Panc1 (cell line): Measurements from ENCODE around the gene SRXN1. TPM values are rescaled to one million over a fixed set of nuclear protein-coding genes. Genes with fewer than 3 reads are reported as not detected.

Experiments
- ATAC-seq: fragments of 200-7000 bp; cut with Tn5 transposase; 2 replicates; pipeline ENCODE4 v1.9.1; 2020; ENCODE audit warnings: mild to moderate bottlenecking, moderate library complexity
- BruUV-seq: library from RNA; stranded (reverse); fragments of 400-500 nt; replicated peaks from 2 replicates; lab custom pipeline; 2021; lab: Mats Ljungman, UMichigan
- CTCF ChIA-PET: fragments of 300-600 bp; sonication (Branson Sonifier 250); formaldehyde crosslinking; loops from one replicate; lab custom pipeline; 2022; ENCODE audit warnings: antibody characterized with exemption; lab: Charles Lee
- POLR2A ChIA-PET: fragments of 300-600 bp; sonication (Branson Sonifier 250); formaldehyde crosslinking; loops from one replicate; lab custom pipeline; 2022; ENCODE audit warnings: antibody characterized with exemption; lab: Charles Lee
- DNase-seq: peaks from one replicate; pipeline ENCODE4 v3.0.0-alpha.2; 2010; ENCODE audit warnings: low read depth, low spot score
- H3K27ac ChIP-seq: 2 replicates; pipeline ENCODE4 v1.5.1; 2011; ENCODE audit warnings: mild to moderate bottlenecking, low read length, inconsistent platforms
- H3K27me3 ChIP-seq: fragments of 200-500 bp; sonication (Bioruptor generic); 2 replicates; pipeline ENCODE4 v1.6.0; 2014; ENCODE audit warnings: low read length, inconsistent platforms; ENCODE audit not compliant: control insufficient read depth, insufficient read depth
- H3K36me3 ChIP-seq: fragments of 200-500 bp; sonication (Bioruptor generic); 2 replicates; pipeline ENCODE4 v1.5.1; 2014; ENCODE audit warnings: inconsistent platforms, mild to moderate bottlenecking, low read length, moderate library complexity; ENCODE audit not compliant: control insufficient read depth, insufficient read depth
- H3K4me1 ChIP-seq: 2 replicates; pipeline ENCODE4 v1.5.1; 2011; ENCODE audit warnings: inconsistent platforms, mild to moderate bottlenecking, low read length, moderate library complexity; ENCODE audit not compliant: control insufficient read depth, insufficient read depth
- H3K4me3 ChIP-seq, 2 experiments: 2 replicates each; pipeline ENCODE4 v1.5.1; 2011 to 2012; ENCODE audit warnings: low read depth in 2 of 2, low read length in 2 of 2, mild to moderate bottlenecking in 2 of 2, inconsistent platforms in 1 of 2, moderate library complexity in 1 of 2
- H3K9me3 ChIP-seq: fragments of 200-500 bp; sonication (Bioruptor generic); 2 replicates; pipeline ENCODE4 v1.5.1; 2014; ENCODE audit warnings: low read depth, mild to moderate bottlenecking, inconsistent platforms, low read length, moderate library complexity; ENCODE audit not compliant: control insufficient read depth, insufficient read depth
- POLR2AphosphoS5 ChIP-seq: IDR thresholded peaks from 2 replicates; pipeline ENCODE4 v1.6.1; 2012; ENCODE audit warnings: mild to moderate bottlenecking, low read depth, low read length, moderate library complexity
- SIN3A ChIP-seq: IDR thresholded peaks from 2 replicates; pipeline ENCODE4 v1.6.1; 2012; ENCODE audit warnings: low read depth, mild to moderate bottlenecking, low read length, moderate library complexity, borderline replicate concordance; ENCODE audit not compliant: insufficient read depth
- TCF7L2 ChIP-seq: IDR thresholded peaks from 2 replicates; pipeline ENCODE4 v1.6.1; 2011; ENCODE audit warnings: mild to moderate bottlenecking, low read depth, low read length, inconsistent platforms
- in situ Hi-C: cut with HindIII; loops from 2 replicates; pipeline ENCODE4 v1.10.0; 2016; ENCODE audit warnings: low sequenced_read_pairs, low pct_unique_long_range_greater_than_20kb
- intact Hi-C: fragments of 100-400 bp; cut with micrococcal nuclease; formaldehyde crosslinking; loops from one replicate; pipeline ENCODE4 v1.10.0; 2022; ENCODE audit not compliant: unreplicated experiment
- total RNA-seq: library from RNA; stranded (reverse); gene quantifications from one replicate; pipeline ENCODE4 v1.2.1, GENCODE V29; 2021; ENCODE audit not compliant: unreplicated experiment
- TF ChIP-seq, protein P1 (sequence below): fragments of 450-650 bp; IDR thresholded peaks from 2 replicates; pipeline ENCODE4 v1.5.1; 2017; ENCODE audit warnings: mild to moderate bottlenecking
- TF ChIP-seq, protein P2 (sequence below), 2 experiments: IDR thresholded peaks; 2 replicates each; pipeline ENCODE4 v1.6.1; 2011 to 2012; ENCODE audit warnings: low read depth in 2 of 2, control low read depth in 1 of 2, low read length in 1 of 2, mild to moderate bottlenecking in 1 of 2, moderate library complexity in 1 of 2; ENCODE audit not compliant: insufficient read depth in 1 of 2

The SRXN1 gene
- total RNA-seq, 1 experiment from 2014 or later = 34.5 TPM

DNA sequence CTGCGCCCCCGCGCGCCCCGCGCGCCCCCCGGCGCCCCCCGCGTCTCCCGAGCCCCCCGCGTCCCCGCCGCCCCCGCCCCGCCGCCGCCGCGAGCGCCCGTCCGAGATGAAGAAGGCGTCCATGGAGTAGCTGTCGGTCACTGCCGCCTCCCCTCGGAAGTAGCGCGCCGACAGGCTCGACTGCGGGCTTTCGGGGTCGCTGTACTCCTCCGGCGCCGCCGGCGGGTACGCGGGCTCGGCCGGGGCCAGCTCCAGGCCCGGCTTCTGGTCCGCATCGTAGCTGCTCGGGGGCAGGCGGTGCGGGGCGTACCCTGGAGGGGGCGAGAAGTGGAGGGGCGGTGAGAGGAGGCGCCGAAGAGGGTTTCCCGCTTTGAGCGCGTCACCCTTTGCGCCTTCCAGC lies 11.2 kb upstream of the SRXN1 start:
- no TSS peak for BruUV-seq
- H3K27me3 ChIP-seq = peaks cover 3% of the 10 kb centered on the region; the same call in 1 of the 2 replicates
- H3K4me1 ChIP-seq = no peaks in the 10 kb centered on the region
- ChIA-PET CTCF (no interaction called here), POLR2A (no interaction called here)
- intact Hi-C loops (no loop called here), in situ Hi-C loops (no loop called here)
- no peaks in the 10 kb centered on the region for H3K9me3 ChIP-seq
- DNase-seq = no peak
- H3K4me3 ChIP-seq = no peak overlapping the region
- H3K27ac ChIP-seq = no peak overlapping the region
- H3K36me3 ChIP-seq = no peaks in the 10 kb centered on the region
- no peak for TF ChIP-seq SIN3A
- no peak for TF ChIP-seq POLR2AphosphoS5
- TF ChIP-seq TCF7L2 = no peak
- TF ChIP-seq, protein P1, sequence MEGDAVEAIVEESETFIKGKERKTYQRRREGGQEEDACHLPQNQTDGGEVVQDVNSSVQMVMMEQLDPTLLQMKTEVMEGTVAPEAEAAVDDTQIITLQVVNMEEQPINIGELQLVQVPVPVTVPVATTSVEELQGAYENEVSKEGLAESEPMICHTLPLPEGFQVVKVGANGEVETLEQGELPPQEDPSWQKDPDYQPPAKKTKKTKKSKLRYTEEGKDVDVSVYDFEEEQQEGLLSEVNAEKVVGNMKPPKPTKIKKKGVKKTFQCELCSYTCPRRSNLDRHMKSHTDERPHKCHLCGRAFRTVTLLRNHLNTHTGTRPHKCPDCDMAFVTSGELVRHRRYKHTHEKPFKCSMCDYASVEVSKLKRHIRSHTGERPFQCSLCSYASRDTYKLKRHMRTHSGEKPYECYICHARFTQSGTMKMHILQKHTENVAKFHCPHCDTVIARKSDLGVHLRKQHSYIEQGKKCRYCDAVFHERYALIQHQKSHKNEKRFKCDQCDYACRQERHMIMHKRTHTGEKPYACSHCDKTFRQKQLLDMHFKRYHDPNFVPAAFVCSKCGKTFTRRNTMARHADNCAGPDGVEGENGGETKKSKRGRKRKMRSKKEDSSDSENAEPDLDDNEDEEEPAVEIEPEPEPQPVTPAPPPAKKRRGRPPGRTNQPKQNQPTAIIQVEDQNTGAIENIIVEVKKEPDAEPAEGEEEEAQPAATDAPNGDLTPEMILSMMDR = no peak
- TF ChIP-seq, protein P2, sequence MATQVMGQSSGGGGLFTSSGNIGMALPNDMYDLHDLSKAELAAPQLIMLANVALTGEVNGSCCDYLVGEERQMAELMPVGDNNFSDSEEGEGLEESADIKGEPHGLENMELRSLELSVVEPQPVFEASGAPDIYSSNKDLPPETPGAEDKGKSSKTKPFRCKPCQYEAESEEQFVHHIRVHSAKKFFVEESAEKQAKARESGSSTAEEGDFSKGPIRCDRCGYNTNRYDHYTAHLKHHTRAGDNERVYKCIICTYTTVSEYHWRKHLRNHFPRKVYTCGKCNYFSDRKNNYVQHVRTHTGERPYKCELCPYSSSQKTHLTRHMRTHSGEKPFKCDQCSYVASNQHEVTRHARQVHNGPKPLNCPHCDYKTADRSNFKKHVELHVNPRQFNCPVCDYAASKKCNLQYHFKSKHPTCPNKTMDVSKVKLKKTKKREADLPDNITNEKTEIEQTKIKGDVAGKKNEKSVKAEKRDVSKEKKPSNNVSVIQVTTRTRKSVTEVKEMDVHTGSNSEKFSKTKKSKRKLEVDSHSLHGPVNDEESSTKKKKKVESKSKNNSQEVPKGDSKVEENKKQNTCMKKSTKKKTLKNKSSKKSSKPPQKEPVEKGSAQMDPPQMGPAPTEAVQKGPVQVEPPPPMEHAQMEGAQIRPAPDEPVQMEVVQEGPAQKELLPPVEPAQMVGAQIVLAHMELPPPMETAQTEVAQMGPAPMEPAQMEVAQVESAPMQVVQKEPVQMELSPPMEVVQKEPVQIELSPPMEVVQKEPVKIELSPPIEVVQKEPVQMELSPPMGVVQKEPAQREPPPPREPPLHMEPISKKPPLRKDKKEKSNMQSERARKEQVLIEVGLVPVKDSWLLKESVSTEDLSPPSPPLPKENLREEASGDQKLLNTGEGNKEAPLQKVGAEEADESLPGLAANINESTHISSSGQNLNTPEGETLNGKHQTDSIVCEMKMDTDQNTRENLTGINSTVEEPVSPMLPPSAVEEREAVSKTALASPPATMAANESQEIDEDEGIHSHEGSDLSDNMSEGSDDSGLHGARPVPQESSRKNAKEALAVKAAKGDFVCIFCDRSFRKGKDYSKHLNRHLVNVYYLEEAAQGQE (IDR thresholded peaks at IDR 0.05; ENCODE audit: insufficient read depth in 1 of 2, low read depth in 2 of 2, low read length in 1 of 2) = no peak
- ATAC-seq = no peak

DNA sequence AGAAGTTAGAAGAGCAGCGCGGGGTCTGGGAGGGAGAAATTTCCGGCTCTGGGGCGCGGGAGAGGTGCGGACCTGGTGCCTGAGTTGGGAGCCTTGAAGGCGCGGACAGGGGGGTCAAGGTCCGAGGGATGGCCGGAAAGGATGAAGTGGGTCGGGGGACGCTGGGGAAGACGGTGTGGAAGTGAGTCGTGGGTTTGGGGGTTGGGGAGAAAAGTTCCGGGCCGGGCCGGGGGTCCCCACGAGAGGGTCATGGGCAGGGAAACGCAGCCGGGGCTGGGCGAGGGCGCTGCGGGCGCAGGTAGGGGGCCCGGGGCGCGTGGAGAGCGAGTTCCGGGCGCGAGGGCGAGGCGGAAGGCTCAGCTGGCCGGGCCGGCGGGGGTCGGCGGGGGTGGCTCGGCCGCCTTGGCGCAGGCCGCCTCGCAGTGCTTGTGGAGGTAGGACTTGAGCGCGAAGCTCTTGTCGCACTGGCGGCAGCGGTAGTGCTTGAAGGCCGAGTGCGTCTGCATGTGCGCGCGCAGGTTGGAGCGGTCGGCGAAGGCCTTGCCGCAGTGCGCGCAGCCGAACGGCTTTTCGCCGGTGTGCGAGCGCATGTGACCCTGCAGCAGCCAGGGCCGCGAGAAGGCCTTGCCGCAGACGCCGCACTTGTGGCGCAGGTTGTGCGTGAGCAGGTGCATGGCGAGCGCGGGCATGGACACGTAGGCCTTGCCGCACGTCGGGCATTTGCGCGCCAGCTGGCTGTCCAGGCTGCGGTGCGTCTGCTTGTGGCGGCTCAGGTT lies 10.5 kb upstream of the SRXN1 start:
- intact Hi-C loops (no loop called here), in situ Hi-C loops (no loop called here)
- ATAC-seq = peak; percentile 72
- POLR2A ChIA-PET = no interaction called here
- Histone ChIP-seq H3K4me1 (no peaks in the 10 kb centered on the region), H3K4me3 (no peak overlapping the region), H3K36me3 (no peaks in the 10 kb centered on the region), H3K9me3 (no peaks in the 10 kb centered on the region), H3K27ac (no peak overlapping the region), H3K27me3 (peaks cover 4% of the 10 kb centered on the region; the same call in 1 of the 2 replicates)
- CTCF ChIA-PET = no interaction called here
- DNase-seq = no peak
- TF ChIP-seq, protein P2 (IDR thresholded peaks at IDR 0.05; ENCODE audit: insufficient read depth in 1 of 2, low read depth in 2 of 2, low read length in 1 of 2) = no peak
- TF ChIP-seq TCF7L2 = no peak
- TF ChIP-seq, protein P1 = no peak
- no peak for TF ChIP-seq POLR2AphosphoS5
- TF ChIP-seq SIN3A = no peak
- BruUV-seq = no TSS peak
